Measurements from ENCODE around the gene OTOP3. TPM values are rescaled to one million over a fixed set of nuclear protein-coding genes. Genes with fewer than 3 reads are reported as not detected.
"Not testable (repeated sequence)": the region's sequence is repeated elsewhere in the genome, so short reads cannot be mapped to it uniquely, and the experiment has no call there.

OTOP3 gene
- total RNA-seq, 1 donor from 2014 or later, result not detected

- no peak for DNase-seq (ENCODE audit: low read depth, low spot score)
These were observed 24.3 kb downstream of the OTOP3 start for GRCh38 chr17:74959826-74960515.

DNA sequence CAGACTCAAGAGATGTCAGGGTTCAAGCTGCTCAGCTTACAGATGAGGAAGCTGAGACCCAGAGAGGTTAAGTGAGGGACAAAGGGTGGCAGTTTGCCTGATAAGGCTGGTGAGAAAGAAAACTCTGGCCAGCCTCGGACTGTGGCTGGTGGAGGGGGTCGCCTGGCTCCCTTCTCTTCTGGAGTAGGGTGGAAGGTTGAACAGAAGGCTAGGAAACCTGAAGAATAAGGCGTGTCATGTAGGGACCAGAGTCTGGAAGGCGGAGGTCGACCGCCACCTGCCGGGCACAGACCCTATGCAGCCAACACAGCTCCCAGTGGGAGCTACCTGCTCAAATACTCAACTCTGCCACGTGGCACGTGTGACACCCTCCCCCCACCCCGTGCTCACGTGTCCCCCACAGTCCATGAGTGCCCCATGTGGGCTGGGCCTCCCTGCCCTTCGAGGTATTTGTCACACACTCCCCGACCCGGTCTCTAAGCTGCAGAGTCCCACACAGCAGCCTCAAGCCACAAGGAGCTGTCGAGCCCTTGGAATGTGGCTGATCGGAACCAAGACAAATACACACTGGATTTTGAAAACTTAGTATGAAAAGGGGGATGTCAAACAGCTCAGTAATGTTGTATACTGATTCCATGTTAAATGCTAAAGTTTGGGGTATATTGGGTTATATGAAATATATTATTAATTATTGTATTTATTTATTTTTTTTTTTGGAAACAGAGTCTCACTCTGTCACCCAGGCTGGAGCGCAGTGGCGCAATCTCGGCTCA lies 25.1 kb downstream of the OTOP3 start:
- no peak for DNase-seq (ENCODE audit: low read depth, low spot score)

- DNase-seq (ENCODE audit: low read depth, low spot score), result peak; percentile 63
These were observed 26.1 kb downstream of the OTOP3 start for GRCh38 chr17:74961657-74962350.

DNA sequence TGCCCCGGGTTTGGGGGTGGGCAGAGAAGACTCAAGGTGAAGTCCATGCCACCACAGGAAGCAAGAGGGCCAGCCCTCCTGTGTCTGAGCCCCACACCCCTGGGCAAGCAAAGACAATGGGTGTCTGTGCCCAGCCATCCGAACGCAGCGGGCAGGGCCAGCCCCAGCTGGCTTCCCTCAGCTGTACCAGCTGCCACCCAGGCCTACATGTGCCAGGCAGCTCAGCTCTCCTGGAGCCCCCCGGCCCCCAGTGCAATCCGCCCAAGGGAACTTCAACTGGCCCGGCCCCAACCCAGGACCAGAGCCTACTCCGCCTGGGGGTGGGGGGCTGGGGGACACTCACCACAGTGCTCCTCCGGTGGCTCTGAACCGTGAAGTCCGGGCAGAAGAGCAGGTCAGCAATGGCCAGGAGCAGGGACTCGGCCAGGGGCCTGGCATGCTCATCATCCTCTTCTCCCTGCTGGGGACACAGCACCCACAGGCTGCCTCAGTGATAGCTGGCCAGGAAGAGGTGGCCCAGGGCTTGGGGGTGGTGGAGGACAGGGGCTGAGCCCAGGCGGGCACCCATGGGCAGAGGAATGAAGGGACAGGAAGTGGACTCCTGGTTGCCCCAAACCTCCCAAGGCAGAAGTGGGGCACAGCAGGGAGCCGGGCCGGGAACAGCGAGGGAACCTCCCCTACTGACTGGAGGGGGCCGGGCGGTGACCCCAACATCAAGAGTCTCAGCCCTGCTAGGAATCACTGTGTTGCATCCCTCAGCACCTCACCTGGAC lies 27.1 kb downstream of the OTOP3 start:
- DNase-seq (ENCODE audit: low read depth, low spot score), result no peak

DNA sequence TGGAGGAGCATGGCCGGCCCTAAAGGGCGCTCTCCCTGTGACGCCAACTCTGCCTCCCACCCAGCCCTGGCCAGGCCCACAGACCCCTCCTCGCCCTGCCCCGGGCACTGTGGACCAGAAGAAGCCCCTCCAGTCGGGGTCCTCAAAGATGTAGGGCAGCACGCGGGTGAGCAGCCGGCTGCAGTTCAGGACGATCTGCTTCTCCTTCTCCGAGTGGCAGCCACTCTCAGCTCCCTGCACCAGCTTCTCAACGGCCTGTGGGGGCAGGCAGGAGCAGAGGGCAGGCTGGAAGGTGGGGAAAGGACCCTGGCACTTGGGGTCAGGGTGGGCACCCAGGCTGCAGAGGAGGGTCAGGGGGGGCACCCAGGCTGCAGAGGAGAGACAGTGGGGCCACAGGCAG lies 28.0 kb downstream of the OTOP3 start:
- DNase-seq (ENCODE audit: low read depth, low spot score), result no peak

DNA sequence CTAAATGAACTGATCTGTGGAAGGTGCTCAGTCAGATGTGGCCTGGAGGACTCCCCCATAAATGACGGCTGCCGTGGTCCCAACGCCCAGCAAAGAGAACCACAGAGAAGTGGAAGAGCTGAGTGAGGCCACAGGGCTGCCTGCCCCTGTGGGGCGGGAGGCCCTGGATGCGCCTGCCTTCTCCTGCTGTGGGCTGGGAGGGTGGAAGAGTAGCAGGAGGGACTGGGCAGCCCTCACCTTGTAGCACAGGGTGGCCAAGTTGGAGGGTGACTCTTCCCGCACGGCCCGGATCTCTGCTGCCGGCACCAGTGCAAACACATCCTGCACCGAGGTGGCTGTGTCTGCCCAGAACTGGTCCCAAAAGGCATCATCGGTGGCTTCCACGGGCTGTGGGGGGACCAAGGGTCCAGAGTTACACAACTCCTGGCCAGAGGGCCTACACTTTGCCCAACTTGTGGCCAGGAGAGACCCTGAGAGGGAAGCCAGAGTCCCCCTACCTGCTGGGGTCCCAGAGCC lies 28.6 kb downstream of the OTOP3 start:
- no peak for DNase-seq (ENCODE audit: low read depth, low spot score)

GRCh38 chr17:74964988-74965622 lies 29.4 kb downstream of the OTOP3 start:
- no peak for DNase-seq (ENCODE audit: low read depth, low spot score)

DNA sequence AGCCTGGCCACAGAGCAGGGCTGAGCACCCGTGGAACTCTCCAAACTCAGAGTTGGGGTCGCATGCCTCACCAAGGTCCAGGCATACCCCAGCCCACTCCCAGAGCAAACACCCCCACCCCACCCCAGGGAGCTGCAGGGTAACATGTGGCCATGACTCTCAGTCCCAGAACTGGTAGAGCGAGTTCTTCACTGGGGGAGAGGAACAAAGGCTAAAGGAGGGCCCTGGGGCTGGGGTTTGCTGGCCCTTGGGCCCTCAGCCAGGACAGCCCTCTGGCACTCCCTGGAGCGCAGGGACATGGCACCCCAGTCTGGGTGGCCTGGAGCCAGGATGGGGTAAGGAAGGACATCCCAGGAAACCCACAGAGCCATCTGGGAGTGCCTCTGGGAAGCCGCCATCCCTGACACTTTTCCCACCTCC lies 32.7 kb downstream of the OTOP3 start:
- no peak for DNase-seq (ENCODE audit: low read depth, low spot score)

DNA sequence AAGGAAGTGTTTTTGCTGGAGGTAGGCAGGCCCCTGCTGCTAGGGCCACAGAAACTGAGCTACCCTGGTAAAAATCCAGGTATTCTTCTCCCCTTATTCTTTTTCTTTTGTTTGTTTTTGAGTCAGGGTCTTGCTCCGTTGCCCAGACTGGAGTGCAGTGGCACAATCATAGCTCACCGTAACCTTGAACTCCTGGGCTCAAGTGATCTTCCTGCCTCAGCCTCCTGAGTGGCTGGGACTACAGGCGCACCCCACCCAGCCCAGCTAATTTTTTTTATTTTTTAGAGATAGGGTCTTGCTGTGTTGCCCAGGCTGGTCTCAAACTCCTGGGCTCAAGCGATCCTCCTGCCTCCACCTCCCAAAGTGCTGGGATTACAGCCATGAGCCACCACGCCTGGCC lies 33.8 kb downstream of the OTOP3 start:
- not testable (repeated sequence) for DNase-seq (ENCODE audit: low read depth, low spot score)

DNA sequence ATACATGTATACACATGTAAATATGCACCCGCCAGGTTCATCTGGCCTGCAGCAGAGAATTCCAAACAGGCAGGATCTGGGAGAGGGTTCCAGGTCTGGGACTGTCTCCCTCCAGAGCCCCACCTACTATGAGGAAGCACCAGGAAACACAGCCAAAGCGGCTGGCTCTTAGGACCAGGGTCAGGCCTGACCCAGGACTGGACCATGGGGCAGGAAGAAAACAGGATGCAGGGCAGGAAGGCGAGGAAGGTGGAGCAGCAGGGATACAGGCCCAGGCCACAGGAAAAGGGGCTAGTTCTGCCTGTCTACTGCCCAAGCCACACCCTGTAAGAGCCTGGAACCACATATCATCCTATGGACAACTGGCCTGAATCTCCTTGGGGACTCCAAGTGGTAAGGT lies 34.7 kb downstream of the OTOP3 start:
- no peak for DNase-seq (ENCODE audit: low read depth, low spot score)

DNA sequence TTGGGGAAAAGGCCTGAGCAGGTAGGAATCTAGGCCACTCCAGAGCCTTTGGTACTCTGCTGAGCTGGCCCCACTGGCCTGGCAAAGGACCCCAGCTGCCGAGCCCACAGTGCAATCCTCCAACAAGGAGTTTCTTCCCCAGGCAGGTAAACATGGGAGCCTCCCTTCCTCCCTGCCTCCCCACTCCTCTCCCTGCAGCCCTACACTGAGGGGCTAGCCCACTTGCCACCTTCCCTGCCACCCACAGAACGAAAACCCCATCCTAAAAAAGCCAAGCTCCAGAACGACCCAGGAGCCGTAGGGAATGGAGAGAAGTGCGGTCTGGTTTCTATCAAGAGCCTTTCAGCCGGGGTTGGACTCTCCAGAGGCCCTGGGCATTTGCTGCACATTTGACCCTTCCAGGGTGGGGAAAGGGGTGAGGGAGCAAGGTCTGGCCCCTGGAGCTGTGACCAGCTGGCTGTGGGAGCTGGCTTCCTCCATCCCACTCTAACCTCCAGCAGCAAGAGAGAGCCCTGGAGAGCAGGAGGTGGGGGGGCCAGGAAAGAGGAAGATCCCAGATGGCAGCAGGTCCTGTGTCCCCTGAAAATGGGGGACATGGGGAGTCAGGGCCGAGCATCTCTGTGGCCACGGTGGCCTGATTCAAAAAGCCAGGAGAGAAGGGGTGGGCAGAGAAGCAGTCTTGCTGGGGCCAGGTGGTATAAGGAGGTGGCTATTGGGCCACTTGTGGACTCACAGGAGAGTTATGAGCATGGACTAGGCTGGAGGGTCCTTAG lies 35.6 kb downstream of the OTOP3 start:
- DNase-seq (ENCODE audit: low read depth, low spot score), result no peak

DNA sequence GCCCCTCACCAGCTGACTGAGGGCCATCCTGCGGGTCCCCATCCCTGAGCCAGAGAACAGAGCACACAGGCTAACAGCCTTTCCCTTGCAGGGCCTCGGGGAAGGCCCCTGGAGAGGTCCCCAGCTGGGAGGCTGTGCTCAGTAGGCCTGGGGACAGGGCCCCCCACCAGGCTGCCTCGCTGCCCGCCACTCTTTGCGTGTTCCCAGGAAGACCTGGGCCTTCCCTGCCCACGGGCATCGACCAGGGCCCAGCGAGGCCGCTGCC lies 36.1 kb downstream of the OTOP3 start:
- DNase-seq (ENCODE audit: low read depth, low spot score), result no peak

GRCh38 chr17:74972107-74972972 lies 36.6 kb downstream of the OTOP3 start, which contains the start of gene HID1:
Gene HID1, minus strand, starts transcription at chr17:74972759. Its CDS starts 103 bp downstream, at chr17:74972656.
- DNase-seq (ENCODE audit: low read depth, low spot score), result no peak

GRCh38 chr17:74972973-74973328 lies 37.3 kb downstream of the OTOP3 start:
- no peak for DNase-seq (ENCODE audit: low read depth, low spot score)

DNA sequence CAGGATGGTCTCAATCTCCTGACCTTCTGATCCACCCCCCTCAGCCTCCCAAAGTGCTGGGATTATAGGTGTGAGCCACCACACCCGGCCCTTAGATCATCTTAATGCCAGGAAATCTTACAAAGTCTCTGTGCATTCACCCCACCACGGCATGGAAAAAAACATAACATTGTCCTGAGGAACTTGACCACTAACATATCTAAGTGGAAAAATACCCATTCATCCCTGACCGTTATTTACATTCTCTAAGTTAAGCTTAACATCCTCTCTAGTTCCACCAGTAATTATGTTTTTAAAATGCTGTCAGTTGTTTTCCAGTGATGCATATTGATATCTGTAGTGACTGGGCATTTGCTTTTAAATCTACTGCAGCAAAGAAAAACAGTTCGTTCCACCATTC lies 40.2 kb downstream of the OTOP3 start:
- DNase-seq (ENCODE audit: low read depth, low spot score), result no peak

DNA sequence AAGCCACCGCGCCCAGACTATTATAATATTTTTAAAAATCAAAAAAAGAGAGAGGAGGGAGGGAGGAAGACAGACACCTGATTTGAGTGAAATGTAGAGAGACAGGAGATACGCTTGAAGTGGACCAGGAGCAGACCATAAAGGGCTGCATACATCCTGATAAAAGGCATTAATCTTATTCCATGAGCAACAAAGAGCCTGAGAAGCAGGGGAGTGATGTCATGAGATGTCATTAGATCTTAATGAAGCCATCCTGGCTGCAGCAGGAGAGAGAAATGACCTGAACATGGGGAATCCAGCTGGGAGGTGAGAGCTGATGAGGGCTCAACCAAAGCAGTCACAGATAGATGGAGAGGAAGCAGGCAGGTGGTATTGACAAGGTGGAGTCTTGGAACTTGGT lies 42.1 kb downstream of the OTOP3 start:
- no peak for DNase-seq (ENCODE audit: low read depth, low spot score)

GRCh38 chr17:74978240-74978639 lies 42.5 kb downstream of the OTOP3 start:
- DNase-seq (ENCODE audit: low read depth, low spot score), result no peak

DNA sequence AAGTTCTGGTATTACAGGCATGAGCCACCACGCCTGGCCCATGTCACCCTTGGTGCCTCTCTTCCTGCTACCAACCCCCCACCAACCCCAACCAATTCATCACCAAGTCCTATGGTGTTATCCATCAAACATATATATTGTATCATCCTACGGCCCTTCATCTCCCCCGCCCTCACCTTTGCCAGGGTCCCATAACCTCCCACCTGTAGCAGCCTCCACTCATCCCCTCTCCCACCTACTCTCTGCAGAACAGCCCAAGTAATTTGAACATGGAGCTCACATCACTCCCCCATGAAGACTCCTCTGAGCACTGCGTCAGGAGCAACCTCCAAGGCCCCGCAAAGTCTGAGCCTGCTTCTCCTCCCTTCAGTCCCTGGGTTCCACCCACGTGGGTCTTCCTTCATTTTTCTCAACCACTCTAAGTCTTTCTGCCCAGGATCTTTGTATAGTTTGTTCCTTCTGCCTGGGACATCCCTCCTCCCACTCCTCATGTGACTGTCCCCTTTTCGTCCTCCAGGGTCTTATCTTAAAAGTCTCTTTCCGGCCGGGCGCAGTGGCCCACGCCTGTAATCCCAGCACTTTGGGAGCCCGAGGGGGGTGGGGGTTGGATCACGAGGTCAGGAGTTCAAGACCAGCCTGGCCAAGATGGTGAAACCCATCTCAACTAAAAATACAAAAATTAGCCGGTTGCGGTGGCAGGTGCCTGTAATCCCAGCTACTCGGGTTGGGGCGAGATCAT lies 43.9 kb downstream of the OTOP3 start:
- no peak for DNase-seq (ENCODE audit: low read depth, low spot score)

All from pulmonary artery endothelial cell (primary cell).